ENCODE data around the gene BRD7.

DNA sequence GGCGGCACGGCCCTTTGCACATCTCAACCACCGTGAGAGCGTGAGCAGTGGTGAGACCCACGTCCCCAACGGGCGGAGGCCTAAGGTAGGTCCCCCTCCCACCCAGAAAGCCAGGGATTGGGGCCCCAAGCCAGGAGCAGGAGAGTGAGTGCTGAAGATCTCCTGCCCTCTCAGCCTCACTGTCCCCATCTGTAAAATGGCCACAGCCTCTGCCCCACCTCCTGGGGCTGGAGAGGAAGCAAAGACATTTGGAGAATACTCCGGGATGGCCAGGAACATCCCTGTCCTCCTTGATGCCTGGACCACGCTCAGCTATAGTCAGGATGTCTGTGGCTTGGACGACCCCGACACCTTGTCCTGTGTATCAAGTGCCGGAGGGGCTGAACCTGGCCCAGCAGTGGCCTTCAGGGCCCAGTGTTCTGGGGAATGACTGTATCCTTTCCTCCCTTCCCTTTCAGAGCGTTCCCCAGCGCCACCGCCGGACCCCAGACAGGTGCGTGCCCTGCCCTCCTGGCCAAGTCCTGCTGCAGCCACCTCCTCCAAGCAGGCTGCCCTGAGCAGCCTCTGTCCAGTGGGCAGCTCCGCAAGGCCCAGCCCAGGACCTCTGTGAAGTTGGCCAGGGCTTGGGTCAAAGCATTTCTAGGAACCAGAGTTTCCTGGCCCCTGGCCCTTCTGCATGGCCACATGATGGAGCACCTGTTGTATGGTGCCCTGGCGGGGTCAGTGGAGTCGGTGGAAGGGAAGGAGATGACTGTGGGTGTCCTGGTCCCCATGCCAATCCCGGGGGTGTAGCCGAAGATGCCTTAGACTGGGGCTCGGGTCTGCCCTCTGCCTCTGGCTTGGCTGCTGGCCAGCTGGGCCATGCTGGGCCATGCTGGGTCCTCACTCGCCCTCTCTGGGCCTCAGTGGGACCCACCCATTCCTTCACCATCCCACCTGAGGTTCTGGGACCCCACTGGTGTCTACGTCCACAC lies 64.0 kb downstream of the BRD7 start:
- TF ChIP-seq MAFK (IDR thresholded peaks at IDR 0.05; ENCODE audit: low read depth, low read length) = no peak
- TF ChIP-seq, protein P1, sequence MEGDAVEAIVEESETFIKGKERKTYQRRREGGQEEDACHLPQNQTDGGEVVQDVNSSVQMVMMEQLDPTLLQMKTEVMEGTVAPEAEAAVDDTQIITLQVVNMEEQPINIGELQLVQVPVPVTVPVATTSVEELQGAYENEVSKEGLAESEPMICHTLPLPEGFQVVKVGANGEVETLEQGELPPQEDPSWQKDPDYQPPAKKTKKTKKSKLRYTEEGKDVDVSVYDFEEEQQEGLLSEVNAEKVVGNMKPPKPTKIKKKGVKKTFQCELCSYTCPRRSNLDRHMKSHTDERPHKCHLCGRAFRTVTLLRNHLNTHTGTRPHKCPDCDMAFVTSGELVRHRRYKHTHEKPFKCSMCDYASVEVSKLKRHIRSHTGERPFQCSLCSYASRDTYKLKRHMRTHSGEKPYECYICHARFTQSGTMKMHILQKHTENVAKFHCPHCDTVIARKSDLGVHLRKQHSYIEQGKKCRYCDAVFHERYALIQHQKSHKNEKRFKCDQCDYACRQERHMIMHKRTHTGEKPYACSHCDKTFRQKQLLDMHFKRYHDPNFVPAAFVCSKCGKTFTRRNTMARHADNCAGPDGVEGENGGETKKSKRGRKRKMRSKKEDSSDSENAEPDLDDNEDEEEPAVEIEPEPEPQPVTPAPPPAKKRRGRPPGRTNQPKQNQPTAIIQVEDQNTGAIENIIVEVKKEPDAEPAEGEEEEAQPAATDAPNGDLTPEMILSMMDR (conservative IDR thresholded peaks at IDR 0.05; ENCODE audit: low read depth, low read length) = no peak
- no peak for TF ChIP-seq RAD21 (IDR thresholded peaks at IDR 0.05; ENCODE audit: low read length)
- TF ChIP-seq CHD1 (IDR thresholded peaks at IDR 0.05; ENCODE audit: low read depth, low read length) = no peak
- no peak for TF ChIP-seq POLR2A (IDR thresholded peaks at IDR 0.05; ENCODE audit: low read depth, low read length)

Data from IMR-90 (cell line).